Testis (tissue), 3 donors: ENCODE data around the gene FGF5. TPM values are rescaled to one million over a fixed set of nuclear protein-coding genes. Genes with fewer than 3 reads are reported as not detected.

Experiments
- DNase-seq: peaks from one replicate; pipeline ENCODE4 v3.0.0-alpha.2; 2019
- H3K27ac ChIP-seq, 2 donors: fragments of 200-600 bp; sonication (generic); one replicate each; pipeline ENCODE4 v1.5.1; 2019
- H3K27me3 ChIP-seq: fragments of 200-600 bp; sonication (generic); one replicate; pipeline ENCODE4 v1.5.1; 2019
- H3K36me3 ChIP-seq: fragments of 200-600 bp; sonication (generic); one replicate; pipeline ENCODE4 v1.5.1; 2017; ENCODE audit warnings: low read depth; ENCODE audit errors: missing control alignments
- H3K4me1 ChIP-seq: fragments of 200-600 bp; sonication (generic); one replicate; pipeline ENCODE4 v1.5.1; 2019
- H3K4me3 ChIP-seq, 2 donors: fragments of 200-600 bp; sonication (generic); one replicate each; pipeline ENCODE4 v1.5.1; 2017 to 2019
- H3K9me3 ChIP-seq: fragments of 200-600 bp; sonication (generic); one replicate; pipeline ENCODE4 v1.5.1; 2017
- POLR2A ChIP-seq: fragments of 450-650 bp; IDR thresholded peaks from one replicate; pipeline ENCODE4 v1.6.1; 2017; ENCODE audit warnings: antibody characterized with exemption, mild to moderate bottlenecking, moderate library complexity
- WGBS, 2 donors: methylation state at CpG; one replicate each; pipeline ENCODE4 v1.1.5; 2018; 5-methylcytosine and 5-hydroxymethylcytosine counted together
- intact Hi-C: fragments of 100-400 bp; cut with DNase I; formaldehyde crosslinking; loops from one replicate; pipeline ENCODE4 v1.15.1; 2023; ENCODE audit warnings: low total_unique reads
- polyA plus RNA-seq: library from polyadenylated mRNA; stranded (reverse); fragments of 350-450 nt; fragmentation: Illumina TruSeq; extraction: RNeasy Lipid Tissue Mini Kit (QIAGEN cat#74804); gene quantifications from one replicate; pipeline ENCODE4 v1.2.3, GENCODE V29; 2014; ENCODE audit warnings: low read depth, low replicate concordance; ENCODE audit not compliant: insufficient read depth
- total RNA-seq, 2 donors: library from RNA; depleted of rRNA; stranded (reverse); fragments of >200 nt; gene quantifications; one replicate each; pipeline ENCODE4 v1.2.3, GENCODE V29; 2016
- TF ChIP-seq, protein P1 (sequence below), 3 experiments: fragments of 450-650 bp in 2 of 3; fragments of 200-600 bp in 1 of 3; sonication (generic) in 1 of 3; IDR thresholded peaks; one replicate each; pipeline ENCODE4 v1.5.1; 2016 to 2019; ENCODE audit warnings: antibody characterized with exemption in 3 of 3, mild to moderate bottlenecking in 2 of 3, moderate library complexity in 1 of 3

Gene FGF5
- total and polyA plus RNA-seq, 3 donors from 2014 or later: not detected

- intact Hi-C loops: no loop called here
- Histone ChIP-seq H3K27ac (no peak overlapping the region), H3K36me3 (no peaks in the 10 kb centered on the region), H3K27me3 (no peaks in the 10 kb centered on the region), H3K9me3 (no peaks in the 10 kb centered on the region), H3K4me3 (no peak overlapping the region), H3K4me1 (no peaks in the 10 kb centered on the region)
- no peak for DNase-seq
- TF ChIP-seq, protein P1, sequence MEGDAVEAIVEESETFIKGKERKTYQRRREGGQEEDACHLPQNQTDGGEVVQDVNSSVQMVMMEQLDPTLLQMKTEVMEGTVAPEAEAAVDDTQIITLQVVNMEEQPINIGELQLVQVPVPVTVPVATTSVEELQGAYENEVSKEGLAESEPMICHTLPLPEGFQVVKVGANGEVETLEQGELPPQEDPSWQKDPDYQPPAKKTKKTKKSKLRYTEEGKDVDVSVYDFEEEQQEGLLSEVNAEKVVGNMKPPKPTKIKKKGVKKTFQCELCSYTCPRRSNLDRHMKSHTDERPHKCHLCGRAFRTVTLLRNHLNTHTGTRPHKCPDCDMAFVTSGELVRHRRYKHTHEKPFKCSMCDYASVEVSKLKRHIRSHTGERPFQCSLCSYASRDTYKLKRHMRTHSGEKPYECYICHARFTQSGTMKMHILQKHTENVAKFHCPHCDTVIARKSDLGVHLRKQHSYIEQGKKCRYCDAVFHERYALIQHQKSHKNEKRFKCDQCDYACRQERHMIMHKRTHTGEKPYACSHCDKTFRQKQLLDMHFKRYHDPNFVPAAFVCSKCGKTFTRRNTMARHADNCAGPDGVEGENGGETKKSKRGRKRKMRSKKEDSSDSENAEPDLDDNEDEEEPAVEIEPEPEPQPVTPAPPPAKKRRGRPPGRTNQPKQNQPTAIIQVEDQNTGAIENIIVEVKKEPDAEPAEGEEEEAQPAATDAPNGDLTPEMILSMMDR (IDR thresholded peaks at IDR 0.05): no peak
- no peak for TF ChIP-seq POLR2A
These were observed 14.0 kb upstream of the FGF5 start for GRCh38 chr4:80252427-80252826.

GRCh38 chr4:80252953-80253352 is 13.5 kb upstream of the FGF5 start:
- no peaks in the 10 kb centered on the region for H3K36me3 ChIP-seq
- H3K27me3 ChIP-seq: no peaks in the 10 kb centered on the region
- intact Hi-C loops: no loop called here
- no peak for DNase-seq
- no peaks in the 10 kb centered on the region for H3K4me1 ChIP-seq
- H3K9me3 ChIP-seq: no peaks in the 10 kb centered on the region
- no peak overlapping the region for H3K27ac ChIP-seq
- no peak overlapping the region for H3K4me3 ChIP-seq
- TF ChIP-seq, protein P1 (IDR thresholded peaks at IDR 0.05): no peak
- no peak for TF ChIP-seq POLR2A

- 58 to 66% methylated on average over 4 of the region's 4 CpGs for WGBS, 2 donors
- Histone ChIP-seq H3K36me3 (no peaks in the 10 kb centered on the region), H3K4me3 (no peak overlapping the region), H3K27ac (no peak overlapping the region), H3K4me1 (no peaks in the 10 kb centered on the region), H3K27me3 (no peaks in the 10 kb centered on the region), H3K9me3 (no peaks in the 10 kb centered on the region)
- TF ChIP-seq POLR2A: no peak
- TF ChIP-seq, protein P1 (IDR thresholded peaks at IDR 0.05): no peak
- no peak for DNase-seq
- intact Hi-C loops: no loop called here
These were observed 13.0 kb upstream of the FGF5 start for GRCh38 chr4:80253510-80253909.

DNA sequence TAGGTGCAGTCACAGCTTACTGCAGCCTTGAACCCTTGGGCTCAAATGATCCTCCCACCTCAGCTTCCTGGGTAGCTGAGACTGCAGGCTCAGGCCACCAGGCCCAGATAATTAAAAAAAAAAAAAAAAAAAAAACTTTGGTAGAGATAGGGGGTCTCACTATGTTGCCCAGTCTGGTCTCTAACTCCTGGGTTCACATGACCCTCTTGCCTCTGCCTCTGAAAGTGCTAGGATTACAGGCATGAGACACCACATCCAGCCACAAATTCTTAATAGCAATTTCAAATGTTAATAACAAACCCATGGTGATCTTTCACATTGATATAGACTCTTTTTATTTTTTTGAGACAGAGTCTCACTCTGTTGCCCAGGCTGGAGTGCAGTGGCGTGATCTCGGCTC is 12.3 kb upstream of the FGF5 start:
- intact Hi-C loops: no loop called here

More for the DNA sequence above, 12.3 kb upstream of the FGF5 start:
- no peaks in the 10 kb centered on the region for H3K9me3 ChIP-seq
- TF ChIP-seq, protein P1 (IDR thresholded peaks at IDR 0.05): no peak
- TF ChIP-seq POLR2A: no peak
- no peaks in the 10 kb centered on the region for H3K36me3 ChIP-seq
- H3K4me1 ChIP-seq: no peaks in the 10 kb centered on the region
- WGBS, 2 donors: 76 to 92% methylated on average over 2 of the region's 2 CpGs
- no peak for DNase-seq
- H3K27me3 ChIP-seq: no peaks in the 10 kb centered on the region
- no peak overlapping the region for H3K4me3 ChIP-seq
- no peak overlapping the region for H3K27ac ChIP-seq
